Brain microvascular endothelial cell (primary cell): Measurements from ENCODE around the gene DIPK1B.

Source experiments
- DNase-seq: peaks from one replicate; pipeline ENCODE4 v3.0.0-alpha.2; 2020
- H3K27ac ChIP-seq: fragments of 250-450 bp; sonication (Bioruptor Pico); 2 replicates; pipeline ENCODE4 v1.5.1; 2020; ENCODE audit warnings: mild to moderate bottlenecking, moderate library complexity
- H3K27me3 ChIP-seq: fragments of 250-450 bp; sonication (Bioruptor Pico); replicated peaks from 2 replicates; pipeline ENCODE4 v1.5.1; 2020; ENCODE audit warnings: mild to moderate bottlenecking
- H3K36me3 ChIP-seq: fragments of 250-450 bp; sonication (Bioruptor Pico); replicated peaks from 2 replicates; pipeline ENCODE4 v1.5.1; 2020; ENCODE audit warnings: mild to moderate bottlenecking
- H3K4me3 ChIP-seq: 2 replicates; pipeline ENCODE4 v1.5.1; 2011; ENCODE audit warnings: low read depth, mild to moderate bottlenecking, control low read depth, low read length, moderate library complexity
- CTCF ChIP-seq: IDR thresholded peaks from 2 replicates; pipeline ENCODE4 v1.5.1; 2011; ENCODE audit warnings: low read depth, mild to moderate bottlenecking, moderate library complexity, low read length, control low read depth, inconsistent platforms; ENCODE audit errors: missing control alignments
- in situ Hi-C: cut with HindIII; loops from 2 replicates; pipeline ENCODE4 v1.10.0; 2017; ENCODE audit warnings: low sequenced_read_pairs, low pct_ligation_motif_present

Gene DIPK1B

DNA sequence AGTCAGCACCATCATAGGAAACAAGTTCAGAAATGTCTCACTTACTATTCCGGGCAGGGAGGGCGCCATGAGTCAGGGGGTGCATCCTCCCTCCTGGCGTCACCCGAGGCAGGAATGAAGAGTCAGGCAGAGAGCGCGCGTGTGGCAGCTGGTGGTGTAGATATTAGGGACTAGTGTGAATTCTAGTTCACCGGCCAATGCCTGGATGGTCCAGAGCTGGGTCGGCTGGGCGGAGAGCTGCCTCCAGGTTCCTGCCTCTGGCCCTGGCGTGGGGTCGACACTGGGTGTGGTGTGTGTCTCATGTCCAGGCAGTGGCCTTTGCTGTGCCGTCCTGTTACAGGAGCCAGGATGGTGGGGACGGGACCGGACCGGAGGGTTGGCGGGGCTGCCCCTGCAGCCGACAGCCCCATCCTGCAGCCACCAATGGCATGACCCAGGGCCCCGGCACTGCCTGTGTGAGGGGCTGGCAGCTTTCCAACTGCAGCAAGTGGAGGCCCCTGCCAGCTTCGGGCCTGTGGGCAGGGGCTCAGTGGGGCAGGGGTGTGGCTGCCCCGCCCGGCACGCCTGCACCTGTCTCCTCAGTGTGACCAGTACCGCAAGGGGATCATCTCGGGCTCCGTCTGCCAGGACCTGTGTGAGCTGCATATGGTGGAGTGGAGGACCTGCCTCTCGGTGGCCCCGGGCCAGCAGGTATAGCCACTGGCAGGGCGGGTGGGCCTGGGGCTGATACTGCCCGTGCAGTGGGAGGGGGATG is 9.1 kb downstream of the DIPK1B start:
- in situ Hi-C loops, result no loop called here
- DNase-seq, result peak; percentile 78
- H3K27me3 ChIP-seq, result no peaks in the 10 kb centered on the region
- no peak overlapping the region for H3K4me3 ChIP-seq
- peaks cover 39% of the 10 kb centered on the region for H3K36me3 ChIP-seq
- TF ChIP-seq CTCF, result no peak
- H3K27ac ChIP-seq, result no peak overlapping the region

- TF ChIP-seq CTCF, result no peak
- DNase-seq, result no peak
- in situ Hi-C loops, result no loop called here
- peaks cover 42% of the 10 kb centered on the region for H3K36me3 ChIP-seq
- no peak overlapping the region for H3K4me3 ChIP-seq
- H3K27ac ChIP-seq, result no peak overlapping the region
- no peaks in the 10 kb centered on the region for H3K27me3 ChIP-seq
Observed at GRCh38 chr9:136722093-136722968, 10.0 kb downstream of the DIPK1B start.

DNA sequence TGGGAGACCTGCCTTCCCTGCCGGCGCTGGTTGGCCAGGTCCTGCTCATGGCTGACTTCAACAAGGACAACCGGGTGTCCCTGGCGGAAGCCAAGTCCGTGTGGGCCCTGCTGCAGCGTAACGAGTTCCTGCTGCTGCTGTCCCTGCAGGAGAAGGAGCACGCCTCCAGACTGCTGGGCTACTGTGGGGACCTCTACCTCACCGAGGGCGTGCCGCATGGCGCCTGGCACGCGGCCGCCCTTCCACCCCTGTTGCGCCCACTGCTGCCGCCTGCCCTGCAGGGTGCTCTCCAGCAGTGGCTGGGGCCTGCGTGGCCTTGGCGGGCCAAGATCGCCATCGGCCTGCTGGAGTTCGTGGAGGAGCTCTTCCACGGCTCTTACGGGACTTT is 10.6 kb downstream of the DIPK1B start:
- in situ Hi-C loops, result no loop called here
- no peak overlapping the region for H3K4me3 ChIP-seq
- H3K27me3 ChIP-seq, result no peaks in the 10 kb centered on the region
- no peak for DNase-seq
- no peak overlapping the region for H3K27ac ChIP-seq
- peaks cover 42% of the 10 kb centered on the region for H3K36me3 ChIP-seq
- TF ChIP-seq CTCF, result no peak

DNA sequence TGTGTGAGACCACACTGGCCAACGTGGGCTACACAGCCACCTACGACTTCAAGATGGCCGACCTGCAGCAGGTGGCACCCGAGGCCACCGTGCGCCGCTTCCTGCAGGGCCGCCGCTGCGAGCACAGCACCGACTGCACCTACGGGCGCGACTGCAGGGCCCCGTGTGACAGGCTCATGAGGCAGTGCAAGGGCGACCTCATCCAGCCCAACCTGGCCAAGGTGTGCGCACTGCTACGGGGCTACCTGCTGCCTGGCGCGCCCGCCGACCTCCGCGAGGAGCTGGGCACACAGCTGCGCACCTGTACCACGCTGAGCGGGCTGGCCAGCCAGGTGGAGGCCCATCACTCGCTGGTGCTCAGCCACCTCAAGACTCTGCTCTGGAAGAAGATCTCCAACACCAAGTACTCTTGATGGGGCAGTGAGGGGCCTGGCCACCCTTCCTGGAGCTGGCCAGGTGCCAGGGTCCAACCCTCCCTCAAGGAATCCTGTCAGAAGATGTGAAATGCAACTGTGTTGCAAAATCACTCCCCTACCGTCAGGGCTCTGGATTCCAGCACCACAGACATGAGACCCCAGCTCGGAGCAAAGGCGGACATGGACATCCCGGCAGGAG is 11.1 kb downstream of the DIPK1B start:
- Histone ChIP-seq H3K4me3 (no peak overlapping the region), H3K27me3 (no peaks in the 10 kb centered on the region), H3K36me3 (peaks cover 42% of the 10 kb centered on the region), H3K27ac (no peak overlapping the region)
- TF ChIP-seq CTCF, result no peak
- in situ Hi-C loops, result no loop called here
- no peak for DNase-seq

DNA sequence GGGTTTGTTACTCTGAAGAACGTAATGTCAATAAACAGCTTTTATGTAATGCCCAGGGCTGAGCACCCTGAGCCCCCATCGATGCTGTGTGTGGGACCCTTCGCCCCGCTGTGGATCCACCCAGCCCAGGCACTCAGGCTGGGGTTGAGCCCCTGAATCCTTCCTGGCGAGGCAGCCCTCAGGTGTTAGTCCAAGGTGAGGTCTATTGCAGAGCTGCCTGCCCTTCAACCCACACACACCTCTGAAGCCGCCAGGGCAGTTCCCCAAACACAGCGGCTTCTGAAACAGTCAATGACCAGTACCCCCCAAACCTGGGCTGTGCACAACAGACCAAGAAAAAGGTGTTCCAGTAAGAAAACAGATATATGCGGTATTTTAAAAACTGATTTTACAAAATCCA is 11.6 kb downstream of the DIPK1B start:
- Histone ChIP-seq H3K27me3 (no peaks in the 10 kb centered on the region), H3K36me3 (peaks cover 42% of the 10 kb centered on the region), H3K27ac (no peak overlapping the region), H3K4me3 (no peak overlapping the region)
- DNase-seq, result no peak
- in situ Hi-C loops, result no loop called here
- no peak for TF ChIP-seq CTCF
